Measurements from ENCODE around the gene FAP.

- TF ChIP-seq HMGXB4 (CRISPR knock-in tag; IDR thresholded peaks at IDR 0.05; ENCODE audit: borderline replicate concordance): no peak
- no peak for TF ChIP-seq JUN (IDR thresholded peaks at IDR 0.05)
- TF ChIP-seq, protein P1, sequence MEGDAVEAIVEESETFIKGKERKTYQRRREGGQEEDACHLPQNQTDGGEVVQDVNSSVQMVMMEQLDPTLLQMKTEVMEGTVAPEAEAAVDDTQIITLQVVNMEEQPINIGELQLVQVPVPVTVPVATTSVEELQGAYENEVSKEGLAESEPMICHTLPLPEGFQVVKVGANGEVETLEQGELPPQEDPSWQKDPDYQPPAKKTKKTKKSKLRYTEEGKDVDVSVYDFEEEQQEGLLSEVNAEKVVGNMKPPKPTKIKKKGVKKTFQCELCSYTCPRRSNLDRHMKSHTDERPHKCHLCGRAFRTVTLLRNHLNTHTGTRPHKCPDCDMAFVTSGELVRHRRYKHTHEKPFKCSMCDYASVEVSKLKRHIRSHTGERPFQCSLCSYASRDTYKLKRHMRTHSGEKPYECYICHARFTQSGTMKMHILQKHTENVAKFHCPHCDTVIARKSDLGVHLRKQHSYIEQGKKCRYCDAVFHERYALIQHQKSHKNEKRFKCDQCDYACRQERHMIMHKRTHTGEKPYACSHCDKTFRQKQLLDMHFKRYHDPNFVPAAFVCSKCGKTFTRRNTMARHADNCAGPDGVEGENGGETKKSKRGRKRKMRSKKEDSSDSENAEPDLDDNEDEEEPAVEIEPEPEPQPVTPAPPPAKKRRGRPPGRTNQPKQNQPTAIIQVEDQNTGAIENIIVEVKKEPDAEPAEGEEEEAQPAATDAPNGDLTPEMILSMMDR (IDR thresholded peaks at IDR 0.05): no peak
- TF ChIP-seq ZFP36 (IDR thresholded peaks at IDR 0.05; ENCODE audit: borderline replicate concordance, partially characterized antibody): no peak
- TF ChIP-seq, protein P2, sequence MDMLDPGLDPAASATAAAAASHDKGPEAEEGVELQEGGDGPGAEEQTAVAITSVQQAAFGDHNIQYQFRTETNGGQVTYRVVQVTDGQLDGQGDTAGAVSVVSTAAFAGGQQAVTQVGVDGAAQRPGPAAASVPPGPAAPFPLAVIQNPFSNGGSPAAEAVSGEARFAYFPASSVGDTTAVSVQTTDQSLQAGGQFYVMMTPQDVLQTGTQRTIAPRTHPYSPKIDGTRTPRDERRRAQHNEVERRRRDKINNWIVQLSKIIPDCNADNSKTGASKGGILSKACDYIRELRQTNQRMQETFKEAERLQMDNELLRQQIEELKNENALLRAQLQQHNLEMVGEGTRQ (IDR thresholded peaks at IDR 0.05): no peak
Measured at GRCh38 chr2:162184821-162185450, 58.3 kb downstream of the FAP start.

All from A549 (cell line).